Kidney (tissue), 14 donors: ENCODE results near the gene FRYL. TPM values are rescaled to one million over a fixed set of nuclear protein-coding genes. Genes with fewer than 3 reads are reported as not detected.
A peak's percentile ranks its signal among the peaks of the same experiment; 100 is the strongest.

ENCODE experiments used
- DNase-seq, 5 donors: peaks; one replicate each; pipeline ENCODE4 v3.0.0-alpha.2; 2013 to 2020
- FAIRE-seq: peaks from 2 replicates; lab custom pipeline; 2012; peaks lifted over from hg19 to GRCh38; lab: Jason Lieb, UNC
- H3K27ac ChIP-seq, 2 donors: one replicate each; pipeline ENCODE4 v1.7.0; 2013; ENCODE audit warnings: low read depth in 2 of 2, low read length in 2 of 2, inconsistent platforms in 1 of 2
- H3K27me3 ChIP-seq: one replicate; pipeline ENCODE4 v1.7.1; 2013; ENCODE audit warnings: low read length, inconsistent platforms; ENCODE audit not compliant: control insufficient read depth, insufficient read depth
- H3K36me3 ChIP-seq, 3 donors: one replicate each; pipeline versions ENCODE4 v1.7.0 to v1.7.1; 2013; ENCODE audit warnings: low read length in 3 of 3, control low read depth in 1 of 3, inconsistent platforms in 1 of 3; ENCODE audit not compliant: insufficient read depth in 3 of 3, control insufficient read depth in 2 of 3
- H3K4me1 ChIP-seq, 3 donors: one replicate each; pipeline versions ENCODE4 v1.7.0 to v1.7.1; 2013; ENCODE audit warnings: low read length in 3 of 3, inconsistent platforms in 1 of 3, low read depth in 1 of 3; ENCODE audit not compliant: control insufficient read depth in 2 of 3, insufficient read depth in 2 of 3
- H3K4me3 ChIP-seq, 3 donors: one replicate each; pipeline versions ENCODE4 v1.7.0 to v1.8.1; 2013; ENCODE audit warnings: low read length in 3 of 3, control low read depth in 1 of 3, inconsistent platforms in 1 of 3
- H3K9ac ChIP-seq, 3 donors: one replicate each; pipeline versions ENCODE4 v1.7.0 to v1.7.1; 2013; ENCODE audit warnings: low read length in 3 of 3, control low read depth in 1 of 3, inconsistent platforms in 1 of 3
- H3K9me3 ChIP-seq, 3 donors: one replicate each; pipeline versions ENCODE4 v1.7.0 to v1.7.1; 2013; ENCODE audit warnings: low read length in 3 of 3, control low read depth in 1 of 3, inconsistent platforms in 1 of 3; ENCODE audit not compliant: control insufficient read depth in 2 of 3, insufficient read depth in 1 of 3
- intact Hi-C: fragments of 100-400 bp; cut with DNase I; formaldehyde crosslinking; loops from one replicate; pipeline ENCODE4 v1.11.1; 2022
- polyA plus RNA-seq: library from polyadenylated mRNA; stranded (reverse); fragments of 350-450 nt; fragmentation: Illumina TruSeq; extraction: RNeasy Lipid Tissue Mini Kit (QIAGEN cat#74804); gene quantifications from one replicate; pipeline ENCODE4 v1.2.3, GENCODE V29; 2014; ENCODE audit warnings: low read depth, low replicate concordance; ENCODE audit not compliant: insufficient read depth
- total RNA-seq: library from RNA; stranded (reverse); fragmentation: NEBNext Ultra II Directional; extraction: Animal tissue kit (Norgen Biotek cat#: 25700); gene quantifications from one replicate; pipeline ENCODE4 v1.2.1, GENCODE V29; 2021
- TF ChIP-seq, protein P1 (sequence below): IDR thresholded peaks from 3 replicates; pipeline ENCODE4 v1.5.1; 2012; ENCODE audit warnings: mild to moderate bottlenecking, moderate library complexity, borderline replicate concordance; ENCODE audit not compliant: insufficient read depth; ENCODE audit errors: extremely low read depth
- donor health status: control.
- donor health status: control.
- donor health status: control.
- donor health status: control.
- donor health status: control.
- donor health status: DM: yes; HTN: yes; CAD: no.
- donor health status: Normal renal cell carcinoma (clear cell type).

Gene FRYL
- total and polyA plus RNA-seq, 2 donors from 2014 or later, result 11.6 to 78.9 TPM

DNA sequence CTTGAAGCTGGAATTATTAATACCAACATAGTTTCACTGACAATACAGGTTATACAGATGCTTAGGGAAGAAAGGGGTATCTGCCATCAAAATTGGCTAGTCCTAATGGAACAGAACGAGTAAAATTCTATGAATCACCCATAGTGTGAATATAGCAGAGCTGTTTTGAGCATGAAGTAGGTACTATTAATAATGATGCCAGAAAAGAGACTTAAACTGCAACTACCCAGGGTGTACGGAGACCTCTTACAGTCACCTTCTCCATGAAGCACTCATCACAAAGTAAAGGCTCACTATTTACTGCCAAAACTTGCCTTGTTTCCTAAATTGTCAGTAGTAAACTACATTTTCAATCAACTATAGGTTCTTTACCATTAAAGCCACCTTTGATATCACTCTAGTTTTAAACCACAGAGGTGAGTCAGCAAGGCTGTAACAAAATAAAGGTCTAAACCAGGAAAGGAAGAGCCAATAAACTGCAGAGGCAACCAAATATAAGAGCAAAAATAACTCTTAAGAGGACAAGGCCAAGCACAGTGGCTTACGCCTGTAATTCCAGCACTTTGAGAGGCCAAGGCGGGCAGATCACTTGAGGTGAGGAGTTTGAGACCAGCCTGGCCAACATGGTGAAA, 114.4 kb downstream of the FRYL start:
- DNase-seq (no peak), FAIRE-seq (no peak)
- H3K9me3 ChIP-seq, result peaks cover 0 to 2% (median 0%) of the 10 kb centered on the region in 3 donors
- TF ChIP-seq, protein P1, sequence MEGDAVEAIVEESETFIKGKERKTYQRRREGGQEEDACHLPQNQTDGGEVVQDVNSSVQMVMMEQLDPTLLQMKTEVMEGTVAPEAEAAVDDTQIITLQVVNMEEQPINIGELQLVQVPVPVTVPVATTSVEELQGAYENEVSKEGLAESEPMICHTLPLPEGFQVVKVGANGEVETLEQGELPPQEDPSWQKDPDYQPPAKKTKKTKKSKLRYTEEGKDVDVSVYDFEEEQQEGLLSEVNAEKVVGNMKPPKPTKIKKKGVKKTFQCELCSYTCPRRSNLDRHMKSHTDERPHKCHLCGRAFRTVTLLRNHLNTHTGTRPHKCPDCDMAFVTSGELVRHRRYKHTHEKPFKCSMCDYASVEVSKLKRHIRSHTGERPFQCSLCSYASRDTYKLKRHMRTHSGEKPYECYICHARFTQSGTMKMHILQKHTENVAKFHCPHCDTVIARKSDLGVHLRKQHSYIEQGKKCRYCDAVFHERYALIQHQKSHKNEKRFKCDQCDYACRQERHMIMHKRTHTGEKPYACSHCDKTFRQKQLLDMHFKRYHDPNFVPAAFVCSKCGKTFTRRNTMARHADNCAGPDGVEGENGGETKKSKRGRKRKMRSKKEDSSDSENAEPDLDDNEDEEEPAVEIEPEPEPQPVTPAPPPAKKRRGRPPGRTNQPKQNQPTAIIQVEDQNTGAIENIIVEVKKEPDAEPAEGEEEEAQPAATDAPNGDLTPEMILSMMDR, result no peak
- H3K36me3 ChIP-seq, result no peaks in the 10 kb centered on the region
- peaks cover 0 to 8% (median 0%) of the 10 kb centered on the region in 3 donors for H3K4me1 ChIP-seq
- H3K4me3 ChIP-seq, result no peak overlapping the region
- no peak overlapping the region for H3K27ac ChIP-seq
- intact Hi-C loops, result no loop called here
- no peaks in the 10 kb centered on the region for H3K27me3 ChIP-seq
- H3K9ac ChIP-seq, result no peak overlapping the region

DNA sequence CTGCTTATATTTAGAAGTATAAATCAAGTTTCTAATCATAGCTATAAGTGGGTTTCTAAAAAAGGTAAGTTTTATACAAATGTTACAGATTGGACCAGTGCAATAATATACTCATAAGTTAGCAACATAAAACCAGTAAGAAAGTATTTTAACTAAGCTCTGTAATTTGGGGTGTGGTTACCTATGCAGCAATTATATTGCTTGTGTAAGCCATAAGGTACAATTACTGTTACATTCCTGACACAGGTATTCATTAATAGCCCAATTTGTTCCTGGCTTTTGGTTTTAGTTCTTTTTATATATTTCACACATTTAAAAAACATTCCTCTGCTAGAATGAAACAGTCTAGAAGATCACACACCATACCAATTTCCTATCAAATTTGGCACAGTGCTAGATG, 115.1 kb downstream of the FRYL start:
- TF ChIP-seq, protein P1, result no peak
- FAIRE-seq, result peak; percentile 15
- intact Hi-C loops, result no loop called here

GRCh38 chr4:48661391-48661790, 118.7 kb downstream of the FRYL start:
- no peak overlapping the region for H3K9ac ChIP-seq
- TF ChIP-seq, protein P1, result no peak
- H3K4me3 ChIP-seq, result no peak overlapping the region
- H3K9me3 ChIP-seq, result no peaks in the 10 kb centered on the region
- H3K27me3 ChIP-seq, result no peaks in the 10 kb centered on the region
- no peaks in the 10 kb centered on the region for H3K36me3 ChIP-seq
- H3K27ac ChIP-seq, result no peak overlapping the region
- FAIRE-seq (no peak), DNase-seq (peak in 2 of 5 donors; percentile 32 to 73)
- intact Hi-C loops, result no loop called here
- peaks cover 0 to 3% (median 0%) of the 10 kb centered on the region in 3 donors for H3K4me1 ChIP-seq

More for the DNA sequence above, 115.1 kb downstream of the FRYL start:
- Histone ChIP-seq H3K9ac (no peak overlapping the region), H3K4me1 (peaks cover 0 to 8% (median 0%) of the 10 kb centered on the region in 3 donors), H3K4me3 (no peak overlapping the region), H3K36me3 (no peaks in the 10 kb centered on the region), H3K27me3 (no peaks in the 10 kb centered on the region), H3K9me3 (no peaks in the 10 kb centered on the region), H3K27ac (no peak overlapping the region)
- no peak for DNase-seq
